GM12878 (cell line): ENCODE measurements around the gene CAPSL. TPM values are rescaled to one million over a fixed set of nuclear protein-coding genes. Genes with fewer than 3 reads are reported as not detected.

Source experiments
- ATAC-seq: fragments of 200-7000 bp; cut with Tn5 transposase; 3 replicates; pipeline ENCODE4 v1.9.1; 2020; ENCODE audit warnings: mild to moderate bottlenecking, moderate library complexity
- BruUV-seq: library from RNA; stranded (reverse); fragments of 400-500 nt; replicated peaks from 2 replicates; lab custom pipeline; 2021; lab: Mats Ljungman, UMichigan
- CTCF ChIA-PET: fragments of 300-600 bp; sonication (Branson Sonifier 250); formaldehyde crosslinking; extraction: SDS; loops from one replicate; lab custom pipeline; 2021; ENCODE audit warnings: inconsistent platforms; lab: Yijun Ruan, JAX
- POLR2A ChIA-PET: fragments of 350-600 bp; formaldehyde crosslinking; extraction: SDS; loops from one replicate; lab custom pipeline; 2021; ENCODE audit warnings: inconsistent platforms; lab: Charles Lee
- RAD21 ChIA-PET: fragments of 300-600 bp; sonication (Branson Sonifier 250); formaldehyde crosslinking; loops from one replicate; lab custom pipeline; 2023; ENCODE audit warnings: antibody characterized with exemption; ENCODE audit not compliant: unreplicated experiment; lab: Charles Lee
- SMC1A ChIA-PET: fragments of 300-600 bp; sonication (Branson Sonifier 250); formaldehyde crosslinking; loops from one replicate; lab custom pipeline; 2023; ENCODE audit not compliant: unreplicated experiment, uncharacterized antibody; lab: Charles Lee
- DNase-seq: peaks from one replicate; pipeline ENCODE4 v3.0.0-alpha.2; 2011; ENCODE audit warnings: low read depth, low spot score
- FAIRE-seq: peaks from 3 replicates; lab custom pipeline; 2011; peaks lifted over from hg19 to GRCh38; lab: Jason Lieb, UNC
- H2AFZ ChIP-seq: 2 replicates; pipeline ENCODE4 v1.6.0; 2011; ENCODE audit warnings: low read depth, low read length, control low read depth; ENCODE audit not compliant: control insufficient read depth
- H3K27ac ChIP-seq: 2 replicates; pipeline ENCODE4 v1.5.1; 2011; ENCODE audit warnings: control low read depth; ENCODE audit not compliant: control insufficient read depth, insufficient read depth
- H3K27me3 ChIP-seq, 2 experiments: replicated peaks in 1 of 2; 2 replicates each; pipeline versions ENCODE4 v1.6.0 to v1.6.1; 2011; ENCODE audit warnings: low read length in 1 of 2; ENCODE audit not compliant: control insufficient read depth in 2 of 2, insufficient read depth in 2 of 2
- H3K36me3 ChIP-seq, 2 experiments: 2 replicates each; pipeline ENCODE4 v1.5.1; 2011; ENCODE audit warnings: low read length in 1 of 2; ENCODE audit not compliant: control insufficient read depth in 2 of 2, insufficient read depth in 2 of 2
- H3K4me1 ChIP-seq: 2 replicates; pipeline ENCODE4 v1.6.1; 2011; ENCODE audit warnings: mild to moderate bottlenecking, low read length, moderate library complexity, mixed read lengths; ENCODE audit not compliant: control insufficient read depth, insufficient read depth
- H3K4me2 ChIP-seq: 2 replicates; pipeline ENCODE4 v1.6.0; 2011; ENCODE audit warnings: control low read depth; ENCODE audit not compliant: control insufficient read depth, insufficient read depth
- H3K4me3 ChIP-seq: fragments of 200-600 bp; sonication (generic); 2 replicates; pipeline ENCODE4 v1.5.1; 2016
- H3K79me2 ChIP-seq: 2 replicates; pipeline ENCODE4 v1.6.0; 2011; ENCODE audit warnings: low read length; ENCODE audit not compliant: control insufficient read depth, insufficient read depth
- H3K9ac ChIP-seq: 2 replicates; pipeline ENCODE4 v1.8.0; 2011; ENCODE audit warnings: low read length, control low read depth, mixed read lengths; ENCODE audit not compliant: control insufficient read depth, insufficient read depth
- H3K9me3 ChIP-seq: replicated peaks from 3 replicates; pipeline ENCODE4 v1.5.1; 2011; ENCODE audit warnings: mild to moderate bottlenecking, low read length; ENCODE audit not compliant: control insufficient read depth, insufficient read depth
- H4K20me1 ChIP-seq: 2 replicates; pipeline ENCODE4 v1.6.0; 2011; ENCODE audit not compliant: control insufficient read depth, insufficient read depth
- BHLHE40 ChIP-seq, 2 experiments: fragments of 450-650 bp in 1 of 2; IDR thresholded peaks; 2 replicates each; pipeline ENCODE4 v1.6.1; 2011 to 2017; ENCODE audit warnings: low read depth in 2 of 2, borderline replicate concordance in 1 of 2, improper control_type of control experiment in 1 of 2, low read length in 1 of 2, mild to moderate bottlenecking in 1 of 2
- CHD2 ChIP-seq: IDR thresholded peaks from 2 replicates; pipeline ENCODE4 v1.6.1; 2011; ENCODE audit warnings: low read depth, low read length, improper control_type of control experiment, borderline replicate concordance
- HDAC2 ChIP-seq: fragments of 200-600 bp; sonication (generic); IDR thresholded peaks from 2 replicates; pipeline ENCODE4 v1.6.1; 2017
- MEF2A ChIP-seq: IDR thresholded peaks from 2 replicates; pipeline ENCODE4 v1.6.1; 2011; ENCODE audit warnings: low read depth, mild to moderate bottlenecking, low read length, moderate library complexity; ENCODE audit not compliant: insufficient read depth
- MLLT1 ChIP-seq: fragments of 450-650 bp; IDR thresholded peaks from 2 replicates; pipeline ENCODE4 v1.6.1; 2016; ENCODE audit warnings: mild to moderate bottlenecking
- NBN ChIP-seq: fragments of 450-650 bp; IDR thresholded peaks from 2 replicates; pipeline ENCODE4 v1.6.1; 2016
- PAX8 ChIP-seq: fragments of 450-650 bp; IDR thresholded peaks from 2 replicates; pipeline ENCODE4 v1.6.1; 2017; ENCODE audit warnings: mild to moderate bottlenecking, moderate library complexity
- POLR2AphosphoS5 ChIP-seq: IDR thresholded peaks from 2 replicates; pipeline ENCODE4 v1.6.1; 2011; ENCODE audit warnings: mild to moderate bottlenecking, low read length, inconsistent platforms
- RAD51 ChIP-seq: fragments of 450-650 bp; IDR thresholded peaks from 2 replicates; pipeline ENCODE4 v1.6.1; 2016; ENCODE audit warnings: moderate library complexity, mild to moderate bottlenecking, inconsistent platforms
- RBBP5 ChIP-seq: fragments of 200-600 bp; sonication (generic); conservative IDR thresholded peaks from 2 replicates; pipeline ENCODE4 v1.6.1; 2016
- RCOR1 ChIP-seq: conservative IDR thresholded peaks from 2 replicates; pipeline ENCODE4 v1.6.1; 2012; ENCODE audit warnings: low read depth, low read length, improper control_type of control experiment
- SMC3 ChIP-seq: IDR thresholded peaks from 2 replicates; pipeline ENCODE4 v1.6.1; 2011; ENCODE audit warnings: low read length, improper control_type of control experiment, borderline replicate concordance
- SPI1 ChIP-seq: IDR thresholded peaks from 2 replicates; pipeline ENCODE4 v1.6.1; 2011; ENCODE audit warnings: low read depth, mild to moderate bottlenecking, low read length, moderate library complexity, borderline replicate concordance; ENCODE audit not compliant: insufficient read depth
- STAT1 ChIP-seq: fragments of 450-650 bp; conservative IDR thresholded peaks from 2 replicates; pipeline ENCODE4 v1.6.1; 2014; ENCODE audit warnings: antibody characterized with exemption, mild to moderate bottlenecking
- YY1 ChIP-seq: IDR thresholded peaks from 2 replicates; pipeline ENCODE4 v1.6.1; 2011; ENCODE audit warnings: low read depth, mild to moderate bottlenecking, low read length
- ZNF622 ChIP-seq: fragments of 450-650 bp; IDR thresholded peaks from 2 replicates; pipeline ENCODE4 v1.6.1; 2017; ENCODE audit warnings: mild to moderate bottlenecking, inconsistent platforms
- ZSCAN29 ChIP-seq: fragments of 450-650 bp; IDR thresholded peaks from 2 replicates; pipeline ENCODE4 v1.6.1; 2017; ENCODE audit warnings: mild to moderate bottlenecking, moderate library complexity
- WGBS: methylation state at CpG from one replicate; pipeline ENCODE4 v1.1.6; 2016; ENCODE audit warnings: low lambda C conversion rate; ENCODE audit not compliant: insufficient replicate concordance, insufficient coverage; ENCODE audit errors: missing lambda C conversion rate; 5-methylcytosine and 5-hydroxymethylcytosine counted together
- in situ Hi-C: fragments of 300-500 bp; cut with MboI; formaldehyde crosslinking; loops from 9 replicates; pipeline ENCODE4 v1.14.3; 2018; ENCODE audit warnings: mixed read lengths
- intact Hi-C: fragments of 100-400 bp; cut with micrococcal nuclease; formaldehyde crosslinking; loops from one replicate; pipeline ENCODE4 v1.14.2; 2022; ENCODE audit not compliant: unreplicated experiment
- polyA plus RNA-seq, 11 experiments: library from polyadenylated mRNA; depleted of rRNA in 4 of 11; unstranded in 6 of 11; stranded (reverse) in 5 of 11; fragments of >200 nt; fragmentation: Nextera tagmentation in 4 of 11; fragmentation: Illumina TruSeq in 1 of 11; extraction: Ambion mirVana in 4 of 11; extraction: Trizol in 1 of 11; gene quantifications; 1 replicate in 1 of 11; 2 replicates in 10 of 11; pipeline versions ENCODE4 v1.2.1 to v1.2.3, GENCODE V29; 2011 to 2016; ENCODE audit warnings: inconsistent platforms in 2 of 11, missing spikeins in 2 of 11, low read depth in 1 of 11
- total RNA-seq, 4 experiments: library from RNA; depleted of rRNA in 3 of 4; stranded (reverse); fragments of >200 nt in 3 of 4; fragmentation: Illumina TruSeq in 1 of 4; extraction: Trizol in 1 of 4; gene quantifications; 2 replicates each; pipeline versions ENCODE4 v1.2.1 to v1.2.3, GENCODE V29; 2013 to 2021
- TF ChIP-seq, protein P1 (sequence below), 3 experiments: IDR thresholded peaks in 2 of 3; conservative IDR thresholded peaks in 1 of 3; 2 replicates each; pipeline ENCODE4 v1.5.1; 2011; ENCODE audit warnings: low read depth in 3 of 3, low read length in 3 of 3, mild to moderate bottlenecking in 3 of 3, control low read depth in 2 of 3, moderate library complexity in 2 of 3, inconsistent platforms in 1 of 3, mixed read lengths in 1 of 3; ENCODE audit not compliant: control insufficient read depth in 2 of 3, insufficient read depth in 1 of 3; ENCODE audit errors: extremely low read depth in 1 of 3
- TF ChIP-seq, protein P2 (sequence below): IDR thresholded peaks from 2 replicates; pipeline ENCODE4 v1.6.1; 2011; ENCODE audit warnings: low read depth, low read length, improper control_type of control experiment, borderline replicate concordance

CAPSL gene
- total and polyA plus RNA-seq, 10 of the 15 experiments (the other 5 are each of a cell fraction or from before 2014, with no cell fraction given): 0.19 to 0.57 (median 0.20) TPM; not detected in 7

GRCh38 chr5:35920890-35921289, 17.5 kb downstream of the CAPSL start:
- DNase-seq: no peak
- POLR2A ChIA-PET: no interaction called here
- in situ Hi-C loops: loop anchor here (5.0 kb wide), 3 partner anchors 144 to 829 kb away; no protein-coding TSS in a partner anchor
- TF ChIP-seq ZSCAN29 (no peak), NBN (no peak), RAD51 (no peak), YY1 (peak; percentile 31; the same call in 1 of the 2 replicates), STAT1 (no peak), MLLT1 (no peak), BHLHE40 (IDR thresholded peaks at IDR 0.05; ENCODE audit: borderline replicate concordance in 1 of 2, low read depth in 2 of 2, low read length in 1 of 2) (no peak), HDAC2 (no peak), CHD2 (no peak), ZNF622 (no peak), SPI1 (peak; percentile 27; the same call in 1 of the 2 replicates), MEF2A (no peak), PAX8 (no peak), RCOR1 (no peak), POLR2AphosphoS5 (no peak), SMC3 (peak; percentile 46; the same call in 1 of the 2 replicates), RBBP5 (no peak)
- TF ChIP-seq, protein P1, sequence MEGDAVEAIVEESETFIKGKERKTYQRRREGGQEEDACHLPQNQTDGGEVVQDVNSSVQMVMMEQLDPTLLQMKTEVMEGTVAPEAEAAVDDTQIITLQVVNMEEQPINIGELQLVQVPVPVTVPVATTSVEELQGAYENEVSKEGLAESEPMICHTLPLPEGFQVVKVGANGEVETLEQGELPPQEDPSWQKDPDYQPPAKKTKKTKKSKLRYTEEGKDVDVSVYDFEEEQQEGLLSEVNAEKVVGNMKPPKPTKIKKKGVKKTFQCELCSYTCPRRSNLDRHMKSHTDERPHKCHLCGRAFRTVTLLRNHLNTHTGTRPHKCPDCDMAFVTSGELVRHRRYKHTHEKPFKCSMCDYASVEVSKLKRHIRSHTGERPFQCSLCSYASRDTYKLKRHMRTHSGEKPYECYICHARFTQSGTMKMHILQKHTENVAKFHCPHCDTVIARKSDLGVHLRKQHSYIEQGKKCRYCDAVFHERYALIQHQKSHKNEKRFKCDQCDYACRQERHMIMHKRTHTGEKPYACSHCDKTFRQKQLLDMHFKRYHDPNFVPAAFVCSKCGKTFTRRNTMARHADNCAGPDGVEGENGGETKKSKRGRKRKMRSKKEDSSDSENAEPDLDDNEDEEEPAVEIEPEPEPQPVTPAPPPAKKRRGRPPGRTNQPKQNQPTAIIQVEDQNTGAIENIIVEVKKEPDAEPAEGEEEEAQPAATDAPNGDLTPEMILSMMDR (IDR thresholded peaks at IDR 0.05 in 2 of 3, conservative IDR thresholded peaks at IDR 0.05 in 1 of 3; ENCODE audit: control insufficient read depth in 2 of 3, extremely low read depth in 1 of 3, insufficient read depth in 1 of 3, low read depth in 3 of 3, low read length in 3 of 3): peak in 2 of 3 experiments; percentile 7 to 36; a peak in 1 of 6 replicates
- TF ChIP-seq, protein P2, sequence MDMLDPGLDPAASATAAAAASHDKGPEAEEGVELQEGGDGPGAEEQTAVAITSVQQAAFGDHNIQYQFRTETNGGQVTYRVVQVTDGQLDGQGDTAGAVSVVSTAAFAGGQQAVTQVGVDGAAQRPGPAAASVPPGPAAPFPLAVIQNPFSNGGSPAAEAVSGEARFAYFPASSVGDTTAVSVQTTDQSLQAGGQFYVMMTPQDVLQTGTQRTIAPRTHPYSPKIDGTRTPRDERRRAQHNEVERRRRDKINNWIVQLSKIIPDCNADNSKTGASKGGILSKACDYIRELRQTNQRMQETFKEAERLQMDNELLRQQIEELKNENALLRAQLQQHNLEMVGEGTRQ: no peak

More at GRCh38 chr5:35920890-35921289, 17.5 kb downstream of the CAPSL start:
- H4K20me1 ChIP-seq: no peaks in the 10 kb centered on the region
- peak; percentile 65 for ATAC-seq
- H3K9ac ChIP-seq: no peak overlapping the region
- ChIA-PET CTCF (interaction anchor here (1.1 to 16.3 kb wide), 9 partner anchors 12 to 270 kb away, joined by 3 to 359 read pairs (median 8); no protein-coding TSS in a partner anchor), RAD21 (interaction anchor here (1.0 to 3.4 kb wide), 6 partner anchors 46 to 271 kb away, joined by 3 to 24 read pairs (median 4); no protein-coding TSS in a partner anchor), SMC1A (interaction anchor here (1.0 to 13.1 kb wide), 7 partner anchors 14 to 152 kb away, joined by 3 to 276 read pairs (median 4); no protein-coding TSS in a partner anchor)
- H3K79me2 ChIP-seq: no peaks in the 10 kb centered on the region
- no peak overlapping the region for H2AFZ ChIP-seq
- WGBS: 57% methylated on average over 11 of the region's 11 CpGs
- no peak overlapping the region for H3K4me2 ChIP-seq
- H3K27me3 ChIP-seq: no peaks in the 10 kb centered on the region
- H3K36me3 ChIP-seq: no peaks in the 10 kb centered on the region
- no peak for FAIRE-seq
- no peak overlapping the region for H3K27ac ChIP-seq
- H3K4me3 ChIP-seq: no peak overlapping the region
- intact Hi-C loops: loop anchor here (10.0 kb wide), 1 partner anchor 486 kb away; no protein-coding TSS in a partner anchor
- BruUV-seq: no TSS peak
- peaks cover 4% of the 10 kb centered on the region; the same call in 1 of the 2 replicates for H3K4me1 ChIP-seq
- peaks cover 4% of the 10 kb centered on the region; the same call in 2 of the 3 replicates for H3K9me3 ChIP-seq
